Middle frontal gyrus (tissue), 1 donor: ENCODE measurements around the gene SMIM10.
"Not testable (repeated sequence)": the region's sequence is repeated elsewhere in the genome, so short reads cannot be mapped to it uniquely, and the experiment has no call there.

Experiments used
- DNase-seq: peaks from one replicate; pipeline ENCODE4 v3.0.0-alpha.2; 2015; ENCODE audit warnings: low spot score; ENCODE audit errors: extremely low spot score

Gene SMIM10

DNA sequence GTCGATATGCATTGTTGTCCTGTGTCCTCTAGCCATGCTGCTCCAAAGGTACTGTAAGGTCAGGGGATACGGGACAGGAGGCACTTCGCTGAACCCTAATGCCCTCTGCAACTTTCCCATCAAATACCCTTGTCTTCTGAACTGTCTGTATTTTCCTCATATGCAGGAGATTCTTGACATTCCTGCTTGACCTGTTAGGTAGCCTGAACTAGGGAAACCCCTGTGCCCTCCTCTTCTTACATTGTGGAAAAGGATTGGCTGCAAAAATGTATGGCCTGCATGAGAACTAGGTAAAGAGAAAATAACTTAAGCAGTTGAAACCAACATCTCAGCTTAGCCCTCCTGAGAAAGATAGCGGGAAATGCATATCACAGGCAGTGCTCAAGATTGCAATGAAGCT is 20.1 kb downstream of the SMIM10 start:
- DNase-seq, result no peak

DNA sequence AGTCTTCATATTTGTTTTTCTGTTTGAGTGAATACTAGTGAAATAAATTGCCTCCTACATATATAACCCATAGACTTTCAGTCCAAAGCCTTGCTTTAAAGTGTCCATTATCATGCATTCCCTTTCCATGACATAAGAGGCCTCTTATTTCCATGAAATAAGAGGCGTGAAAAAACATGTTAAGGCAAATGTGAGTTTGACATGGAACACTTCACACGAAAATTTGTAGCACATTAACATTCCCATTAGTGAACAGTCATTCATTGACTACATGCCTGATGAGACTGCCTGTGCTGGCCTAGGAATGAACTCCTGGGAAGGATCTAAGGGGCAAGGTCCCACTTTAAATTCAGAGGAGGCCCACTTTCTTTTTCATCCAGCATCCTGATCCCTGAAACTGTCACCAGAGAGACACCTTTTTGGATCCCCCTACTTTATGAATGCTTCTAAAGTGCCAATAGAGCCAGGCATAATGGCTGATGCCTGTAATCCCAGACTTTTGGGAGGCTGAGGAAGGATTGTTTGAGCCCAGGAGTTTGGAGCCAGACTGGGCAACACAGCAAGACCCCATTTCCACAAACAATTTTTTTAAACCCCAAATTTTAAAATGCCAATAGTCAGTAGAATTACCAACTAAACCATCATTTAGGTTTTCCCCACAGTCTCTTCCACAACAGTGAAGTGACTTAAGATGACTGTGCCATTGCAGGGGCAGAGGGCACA is 24.9 kb downstream of the SMIM10 start:
- DNase-seq, result no peak

DNA sequence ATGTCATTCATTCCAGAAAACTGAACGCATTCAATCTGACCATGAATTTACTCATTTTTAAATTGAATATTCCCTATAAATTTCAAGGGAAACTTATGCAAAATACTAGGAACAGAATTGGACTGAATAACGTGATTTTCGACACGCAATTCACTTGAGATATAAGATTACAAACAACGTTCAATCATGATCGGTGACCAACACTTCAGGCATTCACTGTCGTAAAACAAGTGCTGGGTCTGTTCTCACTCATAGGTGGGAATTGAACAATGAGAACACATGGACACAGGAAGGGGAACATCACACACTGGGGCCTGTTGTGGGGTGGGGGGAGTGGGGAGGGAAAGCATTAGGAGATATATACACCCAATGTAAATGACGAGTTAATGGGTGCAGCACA is 29.1 kb downstream of the SMIM10 start:
- not testable (repeated sequence) for DNase-seq

DNA sequence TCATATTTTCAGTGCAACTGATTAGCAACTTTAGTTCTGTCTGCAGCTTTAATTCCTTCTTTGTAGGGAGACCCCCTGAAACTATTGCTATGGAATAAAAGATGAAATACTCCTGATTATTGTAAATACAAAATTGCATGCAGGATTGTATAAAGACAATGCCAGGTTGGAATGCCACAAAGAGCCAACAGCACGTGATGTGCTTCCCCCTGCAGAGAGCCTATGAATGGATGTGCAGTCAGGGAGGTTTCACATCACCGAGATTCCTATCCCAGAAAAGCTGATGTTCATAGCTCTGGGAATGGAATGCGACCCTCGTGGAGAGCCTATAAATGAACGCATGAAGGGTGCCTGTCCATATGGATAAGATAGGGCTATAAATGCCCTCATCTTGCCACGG is 33.0 kb downstream of the SMIM10 start:
- DNase-seq, result not testable (repeated sequence)

- no peak for DNase-seq
These were observed 33.7 kb downstream of the SMIM10 start for GRCh38 chrX:135024526-135024925.

DNA sequence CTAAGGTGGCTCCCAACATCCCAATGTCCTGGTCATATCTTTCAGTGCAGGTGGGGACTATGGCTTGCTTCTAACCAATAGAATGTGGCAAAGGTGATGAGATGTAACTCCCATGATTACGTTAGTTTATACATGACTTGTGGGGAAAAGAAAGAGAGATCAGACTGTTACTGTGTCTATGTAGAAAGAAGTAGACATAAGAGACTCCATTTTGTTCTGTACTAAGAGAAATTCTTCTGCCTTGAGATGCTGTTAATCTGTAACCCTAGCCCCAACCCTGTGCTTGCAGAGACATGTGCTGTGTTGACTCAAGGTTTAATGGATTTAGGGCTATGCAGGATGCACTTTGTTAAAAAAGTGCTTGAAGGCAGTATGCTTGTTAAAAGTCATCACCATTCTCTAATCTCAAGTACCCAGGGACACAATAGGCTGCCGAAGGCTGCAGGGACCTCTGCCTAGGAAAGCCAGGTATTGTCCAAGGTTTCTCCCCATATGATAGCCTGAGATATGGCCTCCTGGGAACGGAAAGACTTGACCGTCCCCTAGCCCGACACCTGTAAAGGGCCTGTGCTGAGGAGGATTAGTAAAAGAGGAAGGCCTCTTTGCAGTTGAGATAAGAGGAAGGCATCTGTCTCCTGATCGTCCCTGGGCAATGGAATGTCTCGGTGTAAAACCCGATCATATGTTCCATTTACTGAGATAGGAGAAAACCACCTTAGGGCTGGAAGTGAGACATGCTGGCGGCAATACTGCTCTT is 39.6 kb downstream of the SMIM10 start:
- DNase-seq, result not testable (repeated sequence)

- not testable (repeated sequence) for DNase-seq
These were observed 50.6 kb downstream of the SMIM10 start for GRCh38 chrX:135041149-135042123.
